ENCODE data around the gene RARRES1.

RARRES1 gene

GRCh38 chr3:158717576-158717975, 14.7 kb downstream of the RARRES1 start:
- Histone ChIP-seq H3K27ac (ENCODE audit: low read depth, low read length) (no peak overlapping the region), H3K4me3 (ENCODE audit: low read depth, low read length) (no peak overlapping the region), H3K36me3 (ENCODE audit: insufficient read depth, low read length) (no peaks in the 10 kb centered on the region), H2AFZ (ENCODE audit: low read length, unreplicated experiment) (no peak overlapping the region), H3K79me2 (ENCODE audit: control insufficient read depth, insufficient read depth, low read length, unreplicated experiment) (no peaks in the 10 kb centered on the region), H3K4me1 (ENCODE audit: control insufficient read depth, insufficient read depth, low read length, unreplicated experiment) (peaks cover 39% of the 10 kb centered on the region), H3K27me3 (ENCODE audit: insufficient read depth, low read length) (no peaks in the 10 kb centered on the region)

GRCh38 chr3:158713094-158713499, 19.2 kb downstream of the RARRES1 start:
- Histone ChIP-seq H3K36me3 (ENCODE audit: insufficient read depth, low read length) (peaks cover 3% of the 10 kb centered on the region; the same call in 1 of the 2 replicates), H2AFZ (ENCODE audit: low read length, unreplicated experiment) (no peak overlapping the region), H3K79me2 (ENCODE audit: control insufficient read depth, insufficient read depth, low read length, unreplicated experiment) (no peaks in the 10 kb centered on the region), H3K27me3 (ENCODE audit: insufficient read depth, low read length) (no peaks in the 10 kb centered on the region), H3K4me3 (ENCODE audit: low read depth, low read length) (no peak overlapping the region), H3K27ac (ENCODE audit: low read depth, low read length) (no peak overlapping the region), H3K4me1 (ENCODE audit: control insufficient read depth, insufficient read depth, low read length, unreplicated experiment) (peaks cover 66% of the 10 kb centered on the region)

- Histone ChIP-seq H3K36me3 (ENCODE audit: insufficient read depth, low read length) (peaks cover 5% of the 10 kb centered on the region; the same call in 1 of the 2 replicates), H3K4me3 (ENCODE audit: low read depth, low read length) (no peak overlapping the region), H3K27me3 (ENCODE audit: insufficient read depth, low read length) (no peaks in the 10 kb centered on the region), H3K27ac (ENCODE audit: low read depth, low read length) (no peak overlapping the region), H3K79me2 (ENCODE audit: control insufficient read depth, insufficient read depth, low read length, unreplicated experiment) (no peaks in the 10 kb centered on the region), H3K4me1 (ENCODE audit: control insufficient read depth, insufficient read depth, low read length, unreplicated experiment) (peaks cover 59% of the 10 kb centered on the region), H2AFZ (ENCODE audit: low read length, unreplicated experiment) (no peak overlapping the region)
These were observed 19.8 kb downstream of the RARRES1 start for GRCh38 chr3:158712443-158712842.

- H3K27ac ChIP-seq (ENCODE audit: low read depth, low read length) = peak overlapping the region; percentile 73
- H3K4me3 ChIP-seq (ENCODE audit: low read depth, low read length) = no peak overlapping the region
- H3K79me2 ChIP-seq (ENCODE audit: control insufficient read depth, insufficient read depth, low read length, unreplicated experiment) = no peaks in the 10 kb centered on the region
- peaks cover 5% of the 10 kb centered on the region; the same call in 1 of the 2 replicates for H3K36me3 ChIP-seq (ENCODE audit: insufficient read depth, low read length)
- H3K27me3 ChIP-seq (ENCODE audit: insufficient read depth, low read length) = no peaks in the 10 kb centered on the region
- no peak overlapping the region for H2AFZ ChIP-seq (ENCODE audit: low read length, unreplicated experiment)
- peaks cover 53% of the 10 kb centered on the region for H3K4me1 ChIP-seq (ENCODE audit: control insufficient read depth, insufficient read depth, low read length, unreplicated experiment)
These were observed 20.4 kb downstream of the RARRES1 start for GRCh38 chr3:158711886-158712285.

- Histone ChIP-seq H3K27me3 (ENCODE audit: insufficient read depth, low read length) (no peaks in the 10 kb centered on the region), H3K27ac (ENCODE audit: low read depth, low read length) (no peak overlapping the region), H2AFZ (ENCODE audit: low read length, unreplicated experiment) (no peak overlapping the region), H3K4me3 (ENCODE audit: low read depth, low read length) (no peak overlapping the region), H3K4me1 (ENCODE audit: control insufficient read depth, insufficient read depth, low read length, unreplicated experiment) (peaks cover 46% of the 10 kb centered on the region), H3K36me3 (ENCODE audit: insufficient read depth, low read length) (peaks cover 5% of the 10 kb centered on the region; the same call in 1 of the 2 replicates), H3K79me2 (ENCODE audit: control insufficient read depth, insufficient read depth, low read length, unreplicated experiment) (no peaks in the 10 kb centered on the region)
These were observed 21.7 kb downstream of the RARRES1 start for GRCh38 chr3:158710601-158711000.

GRCh38 chr3:158709666-158710083, 22.6 kb downstream of the RARRES1 start:
- H3K36me3 ChIP-seq (ENCODE audit: insufficient read depth, low read length) = peaks cover 8% of the 10 kb centered on the region; the same call in 1 of the 2 replicates
- H3K27me3 ChIP-seq (ENCODE audit: insufficient read depth, low read length) = no peaks in the 10 kb centered on the region
- H3K27ac ChIP-seq (ENCODE audit: low read depth, low read length) = peak overlapping the region; percentile 90

GRCh38 chr3:158703566-158703965, 28.7 kb downstream of the RARRES1 start:
- Histone ChIP-seq H2AFZ (ENCODE audit: low read length, unreplicated experiment) (no peak overlapping the region), H3K27me3 (ENCODE audit: insufficient read depth, low read length) (no peaks in the 10 kb centered on the region), H3K79me2 (ENCODE audit: control insufficient read depth, insufficient read depth, low read length, unreplicated experiment) (peaks cover 7% of the 10 kb centered on the region), H3K4me1 (ENCODE audit: control insufficient read depth, insufficient read depth, low read length, unreplicated experiment) (peaks cover 40% of the 10 kb centered on the region), H3K36me3 (ENCODE audit: insufficient read depth, low read length) (peaks cover 10% of the 10 kb centered on the region; the same call in 1 of the 2 replicates), H3K27ac (ENCODE audit: low read depth, low read length) (peak overlapping the region; percentile 83), H3K4me3 (ENCODE audit: low read depth, low read length) (peak overlapping the region; percentile 20; the same call in 1 of the 2 replicates)

More at GRCh38 chr3:158709666-158710083, 22.6 kb downstream of the RARRES1 start:
- Histone ChIP-seq H3K4me1 (ENCODE audit: control insufficient read depth, insufficient read depth, low read length, unreplicated experiment) (peaks cover 46% of the 10 kb centered on the region), H3K79me2 (ENCODE audit: control insufficient read depth, insufficient read depth, low read length, unreplicated experiment) (peaks cover 6% of the 10 kb centered on the region), H3K4me3 (ENCODE audit: low read depth, low read length) (0 out of 2 replicates have a peak overlapping the region, but pooled peaks have one; percentile 7), H2AFZ (ENCODE audit: low read length, unreplicated experiment) (no peak overlapping the region)

- Histone ChIP-seq H3K27me3 (ENCODE audit: insufficient read depth, low read length) (no peaks in the 10 kb centered on the region), H2AFZ (ENCODE audit: low read length, unreplicated experiment) (no peak overlapping the region), H3K4me3 (ENCODE audit: low read depth, low read length) (peak overlapping the region; percentile 20; the same call in 1 of the 2 replicates), H3K36me3 (ENCODE audit: insufficient read depth, low read length) (peaks cover 5% of the 10 kb centered on the region; the same call in 1 of the 2 replicates), H3K27ac (ENCODE audit: low read depth, low read length) (peak overlapping the region; percentile 83), H3K4me1 (ENCODE audit: control insufficient read depth, insufficient read depth, low read length, unreplicated experiment) (peaks cover 40% of the 10 kb centered on the region), H3K79me2 (ENCODE audit: control insufficient read depth, insufficient read depth, low read length, unreplicated experiment) (peaks cover 7% of the 10 kb centered on the region)
These were observed 29.3 kb downstream of the RARRES1 start for GRCh38 chr3:158702815-158703481.

GRCh38 chr3:158701420-158702065, 30.7 kb downstream of the RARRES1 start:
- H3K4me3 ChIP-seq (ENCODE audit: low read depth, low read length) = peak overlapping the region; percentile 28; the same call in 1 of the 2 replicates

GRCh38 chr3:158700559-158700958, 31.7 kb downstream of the RARRES1 start:
- Histone ChIP-seq H3K4me1 (ENCODE audit: control insufficient read depth, insufficient read depth, low read length, unreplicated experiment) (peaks cover 40% of the 10 kb centered on the region), H3K27ac (ENCODE audit: low read depth, low read length) (peak overlapping the region; percentile 72)

More at GRCh38 chr3:158701420-158702065, 30.7 kb downstream of the RARRES1 start:
- Histone ChIP-seq H3K27me3 (ENCODE audit: insufficient read depth, low read length) (no peaks in the 10 kb centered on the region), H3K36me3 (ENCODE audit: insufficient read depth, low read length) (0 out of 2 replicates have a peak, but pooled peaks cover 4% of the 10 kb centered on the region), H3K79me2 (ENCODE audit: control insufficient read depth, insufficient read depth, low read length, unreplicated experiment) (peaks cover 7% of the 10 kb centered on the region), H3K4me1 (ENCODE audit: control insufficient read depth, insufficient read depth, low read length, unreplicated experiment) (peaks cover 40% of the 10 kb centered on the region), H2AFZ (ENCODE audit: low read length, unreplicated experiment) (no peak overlapping the region), H3K27ac (ENCODE audit: low read depth, low read length) (peak overlapping the region; percentile 72)

More at GRCh38 chr3:158700559-158700958, 31.7 kb downstream of the RARRES1 start:
- Histone ChIP-seq H3K79me2 (ENCODE audit: control insufficient read depth, insufficient read depth, low read length, unreplicated experiment) (peaks cover 7% of the 10 kb centered on the region), H2AFZ (ENCODE audit: low read length, unreplicated experiment) (no peak overlapping the region), H3K36me3 (ENCODE audit: insufficient read depth, low read length) (0 out of 2 replicates have a peak, but pooled peaks cover 4% of the 10 kb centered on the region), H3K27me3 (ENCODE audit: insufficient read depth, low read length) (no peaks in the 10 kb centered on the region), H3K4me3 (ENCODE audit: low read depth, low read length) (no peak overlapping the region)

Data from ACC112 (cell line).